OCI-LY3 (cell line): ENCODE results near the gene GPR3.

ENCODE experiments used
- EZH2phosphoT487 ChIP-seq: fragments of 200-600 bp; shearing (Covaris generic); IDR thresholded peaks from 2 replicates; pipeline ENCODE4 v1.6.1; 2018; ENCODE audit warnings: antibody characterized with exemption, mixed run types, low read depth
- TF ChIP-seq, protein P1 (sequence below): fragments of 200-600, 300-600 bp; sonication (generic); IDR thresholded peaks from 2 replicates; pipeline ENCODE4 v1.5.1; 2014; ENCODE audit warnings: antibody characterized with exemption, low read length, low read depth

DNA sequence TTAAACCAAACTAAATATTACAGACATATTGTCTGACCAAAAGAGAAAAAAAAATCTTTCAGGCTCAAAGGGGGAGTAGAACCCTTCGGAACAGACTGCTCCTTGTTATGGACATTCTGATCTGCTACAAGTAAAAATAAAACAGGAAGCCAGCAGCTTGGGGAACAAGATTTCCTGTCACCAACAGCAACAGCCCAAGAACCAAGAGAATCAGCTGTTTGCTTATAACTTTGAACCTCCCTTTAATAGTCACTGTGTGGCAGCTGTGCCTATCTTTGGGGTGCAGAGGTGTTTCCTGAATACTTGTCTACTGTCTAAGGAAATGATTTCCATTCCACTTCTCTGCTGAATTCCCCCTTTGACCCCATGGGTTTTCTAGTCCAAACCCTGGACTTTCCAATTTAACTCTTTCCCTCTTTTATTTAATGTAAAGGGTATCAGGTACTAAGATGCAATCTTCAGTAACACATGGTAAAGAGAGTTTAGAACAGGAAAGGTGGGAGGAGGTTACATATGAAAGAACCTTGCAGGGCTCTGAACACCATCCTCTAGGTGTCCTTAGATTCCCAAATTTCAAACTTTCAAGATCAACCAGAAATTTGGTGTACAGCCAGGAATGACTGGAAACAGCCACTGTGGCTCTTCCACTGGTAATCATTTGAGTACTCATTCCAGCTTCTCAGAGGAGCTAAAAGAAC lies 38.6 kb downstream of the GPR3 start:
- TF ChIP-seq, protein P1, sequence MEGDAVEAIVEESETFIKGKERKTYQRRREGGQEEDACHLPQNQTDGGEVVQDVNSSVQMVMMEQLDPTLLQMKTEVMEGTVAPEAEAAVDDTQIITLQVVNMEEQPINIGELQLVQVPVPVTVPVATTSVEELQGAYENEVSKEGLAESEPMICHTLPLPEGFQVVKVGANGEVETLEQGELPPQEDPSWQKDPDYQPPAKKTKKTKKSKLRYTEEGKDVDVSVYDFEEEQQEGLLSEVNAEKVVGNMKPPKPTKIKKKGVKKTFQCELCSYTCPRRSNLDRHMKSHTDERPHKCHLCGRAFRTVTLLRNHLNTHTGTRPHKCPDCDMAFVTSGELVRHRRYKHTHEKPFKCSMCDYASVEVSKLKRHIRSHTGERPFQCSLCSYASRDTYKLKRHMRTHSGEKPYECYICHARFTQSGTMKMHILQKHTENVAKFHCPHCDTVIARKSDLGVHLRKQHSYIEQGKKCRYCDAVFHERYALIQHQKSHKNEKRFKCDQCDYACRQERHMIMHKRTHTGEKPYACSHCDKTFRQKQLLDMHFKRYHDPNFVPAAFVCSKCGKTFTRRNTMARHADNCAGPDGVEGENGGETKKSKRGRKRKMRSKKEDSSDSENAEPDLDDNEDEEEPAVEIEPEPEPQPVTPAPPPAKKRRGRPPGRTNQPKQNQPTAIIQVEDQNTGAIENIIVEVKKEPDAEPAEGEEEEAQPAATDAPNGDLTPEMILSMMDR: no peak
- TF ChIP-seq EZH2phosphoT487: no peak
